ENCODE results near the gene RELCH. TPM values are rescaled to one million over a fixed set of nuclear protein-coding genes. Genes with fewer than 3 reads are reported as not detected.

The RELCH gene
- total RNA-seq, 3 donors from 2014 or later = 39.0 to 60.2 (median 51.2) TPM

GRCh38 chr18:62284637-62285036 lies 97.6 kb downstream of the RELCH start:
- Histone ChIP-seq H3K4me1 (ENCODE audit: low read depth) (peaks cover 26% of the 10 kb centered on the region), H3K9me3 (no peaks in the 10 kb centered on the region), H3K4me3 (no peak overlapping the region), H3K36me3 (ENCODE audit: low read depth) (no peaks in the 10 kb centered on the region)
- TF ChIP-seq CTCF (IDR thresholded peaks at IDR 0.05) = no peak
- ATAC-seq (no peak), DNase-seq (no peak)
- intact Hi-C loops (cut with DNase I, micrococcal nuclease) = no loop called here

- H3K9me3 ChIP-seq = no peaks in the 10 kb centered on the region
- H3K4me3 ChIP-seq = no peak overlapping the region
- intact Hi-C loops (cut with DNase I, micrococcal nuclease) = no loop called here
- H3K36me3 ChIP-seq (ENCODE audit: low read depth) = no peaks in the 10 kb centered on the region
- peaks cover 27% of the 10 kb centered on the region for H3K4me1 ChIP-seq (ENCODE audit: low read depth)
- ATAC-seq (no peak), DNase-seq (no peak)
- TF ChIP-seq CTCF (IDR thresholded peaks at IDR 0.05) = no peak
These were observed 98.2 kb downstream of the RELCH start for GRCh38 chr18:62285281-62285680.

GRCh38 chr18:62287781-62288664 lies 101.0 kb downstream of the RELCH start:
- peak in 1 of 3 donors; percentile 14 for DNase-seq

GRCh38 chr18:62288665-62289008 lies 101.6 kb downstream of the RELCH start:
- no peak overlapping the region for H3K4me3 ChIP-seq

More at GRCh38 chr18:62287781-62288664, 101.0 kb downstream of the RELCH start:
- Histone ChIP-seq H3K4me1 (ENCODE audit: low read depth) (peaks cover 27% of the 10 kb centered on the region), H3K9me3 (no peaks in the 10 kb centered on the region), H3K4me3 (no peak overlapping the region), H3K36me3 (ENCODE audit: low read depth) (no peaks in the 10 kb centered on the region)
- intact Hi-C loops (cut with DNase I, micrococcal nuclease) = no loop called here
- peak; percentile 92 for ATAC-seq
- no peak for TF ChIP-seq CTCF (IDR thresholded peaks at IDR 0.05)

GRCh38 chr18:62289047-62289446 lies 102.0 kb downstream of the RELCH start:
- TF ChIP-seq CTCF (IDR thresholded peaks at IDR 0.05) = no peak
- H3K9me3 ChIP-seq = no peaks in the 10 kb centered on the region
- no peak for DNase-seq
- H3K4me1 ChIP-seq (ENCODE audit: low read depth) = peaks cover 27% of the 10 kb centered on the region
- intact Hi-C loops (cut with DNase I, micrococcal nuclease) = no loop called here
- ATAC-seq = peak; percentile 85
- no peak overlapping the region for H3K4me3 ChIP-seq
- no peaks in the 10 kb centered on the region for H3K36me3 ChIP-seq (ENCODE audit: low read depth)

More at GRCh38 chr18:62288665-62289008, 101.6 kb downstream of the RELCH start:
- no peaks in the 10 kb centered on the region for H3K36me3 ChIP-seq (ENCODE audit: low read depth)
- peaks cover 27% of the 10 kb centered on the region for H3K4me1 ChIP-seq (ENCODE audit: low read depth)
- TF ChIP-seq CTCF (IDR thresholded peaks at IDR 0.05) = no peak
- H3K9me3 ChIP-seq = no peaks in the 10 kb centered on the region
- ATAC-seq (no peak), DNase-seq (no peak)
- intact Hi-C loops (cut with DNase I, micrococcal nuclease) = no loop called here

Measured in mucosa of descending colon (tissue), 3 donors.